ENCODE data around the gene BTBD19.
"Not testable (repeated sequence)": the region's sequence is repeated elsewhere in the genome, so short reads cannot be mapped to it uniquely, and the experiment has no call there.

Gene BTBD19

GRCh38 chr1:44810762-44811105, 2.4 kb downstream of the BTBD19 start:
- not testable (repeated sequence) for H3K79me1 ChIP-seq (replicated peaks; ENCODE audit: low read length, poor library complexity, severe bottlenecking); H3K9me3 ChIP-seq (ENCODE audit: control insufficient read depth, low read length); H3K27me3 ChIP-seq (ENCODE audit: control insufficient read depth in 1 of 2, insufficient read depth in 1 of 2, low read length in 2 of 2); H2BK120ac ChIP-seq (ENCODE audit: low read depth, low read length); DNase-seq; H2BK5ac ChIP-seq (ENCODE audit: low read depth, low read length, poor library complexity, severe bottlenecking); H2BK15ac ChIP-seq (ENCODE audit: low read depth, poor library complexity, severe bottlenecking); H3K23ac ChIP-seq (ENCODE audit: low read length in 2 of 2); H2AFZ ChIP-seq (ENCODE audit: low read depth, low read length)
- H3K4ac ChIP-seq (ENCODE audit: low read depth in 1 of 2, low read length in 2 of 2) = peak overlapping the region; percentile 90 to 99
- peak overlapping the region; percentile 100 for H4K91ac ChIP-seq (ENCODE audit: low read length)
- 97% methylated on average over 4 of the region's 4 CpGs for WGBS
- peak overlapping the region; percentile 100 for H3K27ac ChIP-seq (ENCODE audit: low read length, poor library complexity, severe bottlenecking)
- H3K4me1 ChIP-seq (ENCODE audit: control insufficient read depth, insufficient read depth, low read depth, low read length) = peaks cover 71% of the 10 kb centered on the region
- peak overlapping the region; percentile 88 to 98 for H2BK12ac ChIP-seq (ENCODE audit: low read length in 2 of 2)
- peaks cover 37 to 41% of the 10 kb centered on the region in 2 experiments for H3K36me3 ChIP-seq (ENCODE audit: control insufficient read depth in 1 of 2, insufficient read depth in 2 of 2, low read depth in 1 of 2, low read length in 2 of 2)
- peak overlapping the region in 1 of 2 experiments; percentile 75 for H3K4me3 ChIP-seq (ENCODE audit: insufficient read depth in 1 of 2, low read depth in 1 of 2, low read length in 2 of 2)
- peak overlapping the region; percentile 93 for H2AK5ac ChIP-seq (ENCODE audit: low read length, severe bottlenecking)
- peak overlapping the region; percentile 56 for H4K8ac ChIP-seq (ENCODE audit: low read length)
- peak overlapping the region in 1 of 2 experiments; percentile 85 for H3K14ac ChIP-seq (ENCODE audit: low read length in 2 of 2)
- peak overlapping the region; percentile 91 to 100 for H3K18ac ChIP-seq (ENCODE audit: low read depth in 1 of 2, low read length in 2 of 2)
- H3K4me2 ChIP-seq (ENCODE audit: low read length, poor library complexity, severe bottlenecking) = peak overlapping the region; percentile 23
- H3K9ac ChIP-seq (ENCODE audit: low read length) = peak overlapping the region; percentile 97

- H3K36me3 ChIP-seq (ENCODE audit: control insufficient read depth in 1 of 2, insufficient read depth in 2 of 2, low read depth in 1 of 2, low read length in 2 of 2) = peaks cover 36% of the 10 kb centered on the region in 2 experiments
These were observed 2.9 kb downstream of the BTBD19 start for GRCh38 chr1:44811234-44811633.

GRCh38 chr1:44812822-44813543, 4.7 kb downstream of the BTBD19 start:
- Histone ChIP-seq H2BK15ac (ENCODE audit: low read depth, poor library complexity, severe bottlenecking) (peak overlapping the region; percentile 73), H2BK5ac (ENCODE audit: low read depth, low read length, poor library complexity, severe bottlenecking) (no peak overlapping the region), H3K4me2 (ENCODE audit: low read length, poor library complexity, severe bottlenecking) (no peak overlapping the region), H4K91ac (ENCODE audit: low read length) (peak overlapping the region; percentile 94), H2BK12ac (ENCODE audit: low read length in 2 of 2) (peak overlapping the region in 1 of 2 experiments; percentile 70), H3K27ac (ENCODE audit: low read length, poor library complexity, severe bottlenecking) (no peak overlapping the region), H3K14ac (ENCODE audit: low read length in 2 of 2) (peak overlapping the region in 1 of 2 experiments; percentile 53), H3K9me3 (ENCODE audit: control insufficient read depth, low read length) (no peaks in the 10 kb centered on the region), H3K4me3 (ENCODE audit: insufficient read depth in 1 of 2, low read depth in 1 of 2, low read length in 2 of 2) (no peak overlapping the region), H4K8ac (ENCODE audit: low read length) (peak overlapping the region; percentile 89), H3K27me3 (ENCODE audit: control insufficient read depth in 1 of 2, insufficient read depth in 1 of 2, low read length in 2 of 2) (no peaks in the 10 kb centered on the region), H3K9ac (ENCODE audit: low read length) (peak overlapping the region; percentile 73), H3K79me1 (replicated peaks; ENCODE audit: low read length, poor library complexity, severe bottlenecking) (peaks cover 7% of the 10 kb centered on the region), H3K23ac (ENCODE audit: low read length in 2 of 2) (peak overlapping the region in 1 of 2 experiments; percentile 66), H2AFZ (ENCODE audit: low read depth, low read length) (no peak overlapping the region), H3K4me1 (ENCODE audit: control insufficient read depth, insufficient read depth, low read depth, low read length) (peaks cover 49% of the 10 kb centered on the region), H2BK120ac (ENCODE audit: low read depth, low read length) (peak overlapping the region; percentile 93), H2AK5ac (ENCODE audit: low read length, severe bottlenecking) (no peak overlapping the region), H3K4ac (ENCODE audit: low read depth in 1 of 2, low read length in 2 of 2) (peak overlapping the region; percentile 45 to 59), H3K36me3 (ENCODE audit: control insufficient read depth in 1 of 2, insufficient read depth in 2 of 2, low read depth in 1 of 2, low read length in 2 of 2) (peaks cover 27 to 37% of the 10 kb centered on the region in 2 experiments), H3K18ac (ENCODE audit: low read depth in 1 of 2, low read length in 2 of 2) (peak overlapping the region; percentile 4 to 97)
- 66% methylated on average over 48 of the region's 48 CpGs for WGBS
- DNase-seq = peak; percentile 55

More at GRCh38 chr1:44811234-44811633, 2.9 kb downstream of the BTBD19 start:
- Histone ChIP-seq H2BK5ac (ENCODE audit: low read depth, low read length, poor library complexity, severe bottlenecking) (no peak overlapping the region), H2BK15ac (ENCODE audit: low read depth, poor library complexity, severe bottlenecking) (no peak overlapping the region), H3K18ac (ENCODE audit: low read depth in 1 of 2, low read length in 2 of 2) (peak overlapping the region; percentile 88 to 92), H2AFZ (ENCODE audit: low read depth, low read length) (no peak overlapping the region), H3K4me2 (ENCODE audit: low read length, poor library complexity, severe bottlenecking) (no peak overlapping the region), H4K91ac (ENCODE audit: low read length) (peak overlapping the region; percentile 95), H3K14ac (ENCODE audit: low read length in 2 of 2) (peak overlapping the region in 1 of 2 experiments; percentile 1), H3K27me3 (ENCODE audit: control insufficient read depth in 1 of 2, insufficient read depth in 1 of 2, low read length in 2 of 2) (no peaks in the 10 kb centered on the region), H3K9me3 (ENCODE audit: control insufficient read depth, low read length) (no peaks in the 10 kb centered on the region), H3K23ac (ENCODE audit: low read length in 2 of 2) (no peak overlapping the region), H2BK12ac (ENCODE audit: low read length in 2 of 2) (peak overlapping the region; percentile 18 to 84), H3K4me1 (ENCODE audit: control insufficient read depth, insufficient read depth, low read depth, low read length) (peaks cover 67% of the 10 kb centered on the region), H2AK5ac (ENCODE audit: low read length, severe bottlenecking) (peak overlapping the region; percentile 86), H3K9ac (ENCODE audit: low read length) (peak overlapping the region; percentile 97), H3K4me3 (ENCODE audit: insufficient read depth in 1 of 2, low read depth in 1 of 2, low read length in 2 of 2) (peak overlapping the region in 1 of 2 experiments; percentile 30), H3K4ac (ENCODE audit: low read depth in 1 of 2, low read length in 2 of 2) (peak overlapping the region; percentile 22 to 88), H4K8ac (ENCODE audit: low read length) (peak overlapping the region; percentile 35), H3K27ac (ENCODE audit: low read length, poor library complexity, severe bottlenecking) (peak overlapping the region; percentile 75), H3K79me1 (replicated peaks; ENCODE audit: low read length, poor library complexity, severe bottlenecking) (peaks cover 7% of the 10 kb centered on the region), H2BK120ac (ENCODE audit: low read depth, low read length) (peak overlapping the region; percentile 54)
- WGBS = 81% methylated on average over 8 of the region's 8 CpGs
- peak; percentile 61 for DNase-seq

GRCh38 chr1:44815926-44816325, 7.6 kb downstream of the BTBD19 start:
- H2BK15ac ChIP-seq (ENCODE audit: low read depth, poor library complexity, severe bottlenecking); H3K27ac ChIP-seq (ENCODE audit: low read length, poor library complexity, severe bottlenecking); H4K91ac ChIP-seq (ENCODE audit: low read length); H2AFZ ChIP-seq (ENCODE audit: low read depth, low read length); H3K4ac ChIP-seq (ENCODE audit: low read depth in 1 of 2, low read length in 2 of 2); H3K14ac ChIP-seq (ENCODE audit: low read length in 2 of 2); H3K79me1 ChIP-seq (replicated peaks; ENCODE audit: low read length, poor library complexity, severe bottlenecking); H3K4me3 ChIP-seq (ENCODE audit: insufficient read depth in 1 of 2, low read depth in 1 of 2, low read length in 2 of 2); DNase-seq; H4K8ac ChIP-seq (ENCODE audit: low read length); H2BK5ac ChIP-seq (ENCODE audit: low read depth, low read length, poor library complexity, severe bottlenecking); H3K9me3 ChIP-seq (ENCODE audit: control insufficient read depth, low read length); H2AK5ac ChIP-seq (ENCODE audit: low read length, severe bottlenecking); H3K18ac ChIP-seq (ENCODE audit: low read depth in 1 of 2, low read length in 2 of 2); H3K27me3 ChIP-seq (ENCODE audit: control insufficient read depth in 1 of 2, insufficient read depth in 1 of 2, low read length in 2 of 2); H2BK12ac ChIP-seq (ENCODE audit: low read length in 2 of 2); H3K4me2 ChIP-seq (ENCODE audit: low read length, poor library complexity, severe bottlenecking); H3K23ac ChIP-seq (ENCODE audit: low read length in 2 of 2); H2BK120ac ChIP-seq (ENCODE audit: low read depth, low read length): not testable (repeated sequence)
- WGBS = 100% methylated on average over 8 of the region's 9 CpGs
- Histone ChIP-seq H3K9ac (ENCODE audit: low read length) (peak overlapping the region; percentile 66), H3K36me3 (ENCODE audit: control insufficient read depth in 1 of 2, insufficient read depth in 2 of 2, low read depth in 1 of 2, low read length in 2 of 2) (peaks cover 27 to 32% of the 10 kb centered on the region in 2 experiments), H3K4me1 (ENCODE audit: control insufficient read depth, insufficient read depth, low read depth, low read length) (peaks cover 28% of the 10 kb centered on the region)

Data from mesenchymal stem cell (in vitro differentiated cells and primary cell).